CD4-positive, alpha-beta T cell treated with Interleukin-6 for 4 hours (primary cell): ENCODE data around the gene PTK6.

Source experiments
- DNase-seq: peaks from one replicate; pipeline ENCODE4 v3.0.0-alpha.2; 2020; ENCODE audit warnings: mixed read lengths

PTK6 gene

GRCh38 chr20:63504642-63505041 is 32.5 kb downstream of the PTK6 start:
- no peak for DNase-seq

GRCh38 chr20:63503524-63503923 is 33.7 kb downstream of the PTK6 start:
- no peak for DNase-seq

GRCh38 chr20:63502671-63503172 is 34.5 kb downstream of the PTK6 start:
- DNase-seq: no peak

- no peak for DNase-seq
Observed at GRCh38 chr20:63501818-63502670, 35.1 kb downstream of the PTK6 start.

- DNase-seq: no peak
Observed at GRCh38 chr20:63500902-63501817, 36.0 kb downstream of the PTK6 start.

- DNase-seq: no peak
Observed at GRCh38 chr20:63500151-63500901, 36.9 kb downstream of the PTK6 start.

- DNase-seq: no peak
Observed at GRCh38 chr20:63499338-63499969, 37.7 kb downstream of the PTK6 start.

GRCh38 chr20:63498960-63499337 is 38.2 kb downstream of the PTK6 start, which contains the start of gene EEF1A2:
Gene EEF1A2 (minus strand): TSS chr20:63499083. CDS start chr20:63497763, 1,320 bp downstream.
- peak; percentile 70 for DNase-seq

GRCh38 chr20:63497946-63498935 is 38.9 kb downstream of the PTK6 start:
- DNase-seq: peak; percentile 17

GRCh38 chr20:63497138-63497945 is 39.8 kb downstream of the PTK6 start:
- DNase-seq: no peak

- no peak for DNase-seq
Observed at GRCh38 chr20:63496596-63497120, 40.5 kb downstream of the PTK6 start.

GRCh38 chr20:63495741-63496595 is 41.2 kb downstream of the PTK6 start:
- peak; percentile 84 for DNase-seq

- no peak for DNase-seq
Observed at GRCh38 chr20:63495167-63495720, 41.9 kb downstream of the PTK6 start.

- DNase-seq: no peak
Observed at GRCh38 chr20:63494420-63495166, 42.6 kb downstream of the PTK6 start.

GRCh38 chr20:63494084-63494419 is 43.1 kb downstream of the PTK6 start:
- no peak for DNase-seq

- DNase-seq: no peak
Observed at GRCh38 chr20:63493563-63494020, 43.6 kb downstream of the PTK6 start.

- DNase-seq: no peak
Observed at GRCh38 chr20:63492982-63493381, 44.2 kb downstream of the PTK6 start.

GRCh38 chr20:63492518-63492917 is 44.7 kb downstream of the PTK6 start:
- no peak for DNase-seq
